HG02798 (cell line): ENCODE results near the gene NUDT13.
"Not testable (repeated sequence)": the region's sequence is repeated elsewhere in the genome, so short reads cannot be mapped to it uniquely, and the experiment has no call there.

Experiments used
- ATAC-seq: cut with Tn5 transposase; IDR thresholded peaks from one replicate; pipeline ENCODE4 v1.9.1; 2021; ENCODE audit warnings: mild to moderate bottlenecking; ENCODE audit not compliant: unreplicated experiment, poor library complexity

NUDT13 gene

DNA sequence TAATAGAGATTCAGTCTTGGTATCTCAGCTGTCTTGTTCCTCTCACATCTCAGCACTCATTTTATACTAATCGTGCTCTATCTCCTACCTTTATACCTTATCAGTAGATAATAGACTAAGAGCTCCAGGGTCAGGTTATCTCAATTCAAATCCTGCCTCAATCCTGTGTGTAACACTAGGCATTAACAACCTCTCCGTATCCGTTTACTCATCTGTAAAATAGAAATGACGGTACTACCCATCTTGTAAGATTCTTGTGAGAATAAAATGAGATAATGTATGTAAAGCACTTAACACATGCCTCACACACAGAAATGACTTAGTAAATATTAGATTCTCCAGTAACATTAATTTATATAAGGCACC is 13.0 kb upstream of the NUDT13 start:
- no peak for ATAC-seq

DNA sequence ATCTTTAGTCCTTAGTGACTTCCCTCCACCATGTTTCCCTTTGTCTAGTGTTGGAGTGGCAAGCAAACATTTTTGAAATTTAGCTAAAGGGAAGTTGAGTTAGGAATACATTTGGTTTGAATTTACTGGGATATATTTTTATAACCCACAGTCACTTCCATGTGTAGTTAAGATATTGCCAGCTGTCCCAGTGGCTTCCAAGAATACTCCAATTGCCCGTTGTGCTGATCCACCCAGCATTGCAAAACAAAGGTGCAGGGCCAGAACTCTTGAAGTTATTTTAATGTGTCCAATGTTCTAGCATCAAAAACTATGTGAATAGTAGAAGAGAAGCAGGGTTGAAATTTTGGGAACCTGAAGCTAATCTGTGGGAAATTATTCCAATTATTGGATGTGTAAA is 11.1 kb upstream of the NUDT13 start:
- no peak for ATAC-seq

DNA sequence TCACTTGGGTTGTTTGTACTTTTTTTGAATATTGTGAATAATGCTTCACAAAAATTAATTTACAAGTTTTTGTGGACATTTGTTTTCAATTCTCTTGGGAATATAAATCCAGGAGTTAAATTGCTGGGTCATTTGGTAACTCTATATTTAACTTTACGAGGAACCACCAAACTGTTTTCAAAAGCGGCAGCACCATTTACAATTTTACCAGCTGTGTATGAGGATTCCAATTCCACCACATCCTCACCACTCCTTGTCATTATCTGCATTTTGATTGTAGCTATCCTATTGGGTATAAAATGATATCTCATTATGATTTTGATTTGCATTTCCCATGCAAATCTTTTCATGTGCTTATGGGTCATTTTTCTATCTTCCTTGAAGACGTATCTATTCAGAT is 4.0 kb upstream of the NUDT13 start:
- no peak for ATAC-seq

DNA sequence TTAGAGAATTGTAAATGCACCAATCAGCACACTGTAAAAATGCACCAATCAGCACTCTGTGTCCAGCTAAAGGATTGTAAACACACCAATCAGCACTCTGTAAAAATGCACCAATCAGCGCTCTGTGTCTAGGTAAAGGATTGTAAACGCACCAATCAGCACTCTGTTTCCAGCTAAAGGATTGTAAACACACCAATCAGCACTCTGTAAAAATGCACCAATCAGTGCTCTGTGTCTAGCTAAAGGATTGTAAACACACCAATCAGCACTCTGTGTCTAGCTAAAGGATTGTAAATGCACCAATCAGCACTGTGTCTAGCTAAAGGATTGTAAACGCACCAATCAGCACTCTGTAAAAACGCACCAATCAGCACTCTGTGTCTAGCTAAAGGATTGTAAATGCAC is 1.0 kb upstream of the NUDT13 start:
- not testable (repeated sequence) for ATAC-seq

DNA sequence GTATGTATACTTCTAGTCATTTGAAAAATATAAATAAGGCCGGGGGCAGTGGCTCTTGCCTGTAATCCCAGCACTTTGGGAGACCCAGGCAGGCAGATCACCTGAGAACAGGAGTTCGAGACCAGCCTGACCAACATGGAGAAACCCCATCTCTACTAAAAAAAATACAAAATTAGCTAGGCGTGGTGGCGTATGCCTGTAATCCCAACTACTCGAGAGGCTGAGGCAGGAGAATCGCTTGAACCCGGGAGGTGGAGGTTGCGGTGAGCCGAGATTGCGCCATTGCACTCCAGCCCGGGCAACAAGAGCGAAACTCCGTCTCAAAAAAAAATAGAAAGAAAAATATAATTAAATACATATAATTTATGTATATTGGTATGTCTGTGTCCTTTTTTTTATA is 1.8 kb downstream of the NUDT13 start:
- ATAC-seq: not testable (repeated sequence)

DNA sequence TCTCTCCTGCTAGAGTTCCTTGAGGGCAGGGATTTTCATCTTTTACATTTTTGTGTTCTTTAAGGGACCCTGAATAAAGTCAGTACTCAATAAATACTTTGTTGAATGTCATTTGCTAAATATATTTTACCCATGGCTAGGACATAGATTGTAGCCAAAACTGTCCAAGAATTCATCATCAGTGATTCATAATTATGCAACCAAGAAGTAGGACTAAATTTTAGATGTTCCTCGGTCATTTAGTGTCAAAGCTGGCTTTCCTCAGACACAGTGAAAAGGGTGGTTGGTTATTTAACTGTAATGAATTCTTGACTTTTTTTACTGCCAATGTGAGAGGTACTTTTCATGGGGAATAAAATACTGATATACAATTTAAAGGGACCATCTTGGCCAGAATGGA is 3.3 kb downstream of the NUDT13 start:
- no peak for ATAC-seq

DNA sequence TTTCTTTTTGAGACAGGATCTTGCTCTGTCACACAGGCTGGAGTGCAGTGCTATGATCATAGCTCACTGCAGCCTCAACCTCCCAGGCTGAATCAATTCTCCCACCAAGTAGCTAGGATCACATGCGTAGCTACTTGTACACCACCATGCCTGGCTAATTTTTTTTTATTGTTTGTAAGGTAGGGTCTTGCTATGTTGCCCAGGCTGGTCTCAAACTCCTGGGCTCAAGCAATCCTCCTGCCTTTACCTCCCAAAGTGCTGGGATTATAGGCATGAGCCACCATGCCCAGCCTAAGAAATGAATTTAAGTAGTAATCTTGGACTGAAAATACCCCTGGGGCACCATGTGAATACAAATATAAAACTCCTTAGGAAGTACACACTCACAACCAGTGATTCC is 5.8 kb downstream of the NUDT13 start:
- ATAC-seq: no peak

DNA sequence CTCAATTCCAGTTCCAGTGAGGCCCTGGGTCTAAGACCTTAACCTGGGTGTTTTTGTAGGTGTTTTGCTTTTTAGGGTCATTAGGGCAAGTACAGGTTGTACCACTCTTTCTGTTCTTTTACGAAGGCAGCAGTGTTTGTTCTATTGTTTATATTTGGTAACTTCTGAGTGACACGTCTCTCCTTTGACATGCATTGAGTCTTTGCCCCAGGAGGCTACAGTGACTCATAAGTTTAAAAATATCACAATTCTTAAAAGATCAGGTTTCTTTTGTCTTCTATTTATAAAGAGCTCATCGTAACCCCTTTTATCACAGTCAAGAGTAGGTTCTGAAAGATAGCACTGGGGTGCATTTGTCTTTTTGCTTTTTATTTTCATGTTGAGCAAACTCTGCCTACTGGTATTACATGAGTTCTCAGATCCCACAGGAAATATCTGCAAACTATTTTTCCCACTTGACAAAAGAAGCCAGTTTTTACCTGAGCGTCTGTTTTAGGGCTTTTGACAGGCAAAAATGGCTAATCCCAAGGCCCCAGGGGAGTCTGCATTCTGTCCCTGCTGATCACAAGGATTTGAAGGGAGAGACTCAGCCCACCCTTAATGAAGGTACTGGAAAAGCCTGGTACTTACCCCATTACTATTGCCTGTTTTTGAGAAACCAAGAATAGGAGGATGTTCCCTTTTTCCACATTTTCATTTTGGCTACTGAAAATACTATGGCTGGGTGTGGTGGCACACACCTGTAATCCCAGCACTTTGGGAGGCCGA is 7.9 kb downstream of the NUDT13 start:
- peak; percentile 85 for ATAC-seq

DNA sequence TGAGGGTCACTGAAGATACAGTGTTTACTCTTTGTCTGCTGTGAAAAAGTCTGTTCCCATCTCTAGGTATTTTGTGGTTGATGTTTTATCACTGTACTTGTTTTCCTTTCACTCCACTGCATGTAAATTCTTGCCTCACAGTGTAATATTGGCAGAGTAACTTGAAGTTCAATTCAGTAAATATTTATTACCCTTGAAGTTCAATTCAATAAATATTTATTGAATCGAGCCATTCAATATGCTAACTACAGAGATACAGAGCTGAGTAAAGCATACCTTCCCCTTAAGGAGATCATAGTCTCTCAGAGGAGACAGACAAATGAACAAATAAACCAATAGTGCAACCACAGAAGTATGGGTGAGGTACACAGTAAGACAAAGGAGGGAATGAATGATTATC is 9.2 kb downstream of the NUDT13 start:
- ATAC-seq: no peak

DNA sequence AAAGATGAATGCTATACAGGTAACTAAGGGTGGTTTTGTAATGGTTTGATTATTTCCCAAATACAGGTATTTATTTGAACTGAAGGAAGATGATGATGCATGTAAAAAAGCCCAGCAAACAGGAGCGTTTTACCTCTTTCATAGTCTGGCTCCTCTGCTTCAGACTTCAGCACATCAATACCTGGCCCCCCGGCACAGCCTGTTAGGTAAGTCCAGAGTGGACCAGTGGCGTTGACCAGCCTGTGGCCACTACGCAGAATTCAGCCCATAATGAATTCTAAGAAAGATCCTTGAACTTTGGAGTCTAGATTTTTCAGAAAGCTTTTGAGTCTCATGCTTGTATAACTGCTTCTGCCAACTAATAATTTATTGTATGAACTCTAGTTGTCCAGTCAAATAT is 9.7 kb downstream of the NUDT13 start:
- ATAC-seq: no peak

DNA sequence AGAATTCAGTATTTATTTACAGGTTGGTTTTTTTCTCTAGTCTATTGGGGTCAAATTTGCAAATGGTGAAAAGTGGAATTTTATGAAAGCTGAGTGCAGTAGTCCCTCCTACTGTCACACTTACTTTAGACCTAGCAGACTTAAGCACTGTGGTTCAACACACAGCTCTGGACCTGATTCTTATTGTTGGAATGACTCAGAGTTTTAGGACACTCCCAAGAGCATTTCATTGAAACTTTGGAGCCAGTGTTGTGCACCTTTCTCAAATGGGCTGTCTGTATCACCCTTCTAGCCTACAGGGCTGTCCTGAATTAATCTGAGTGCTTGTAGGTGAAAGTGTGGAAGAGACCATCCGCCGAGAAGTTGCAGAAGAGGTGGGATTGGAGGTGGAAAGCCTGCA is 16.1 kb downstream of the NUDT13 start:
- ATAC-seq: no peak

DNA sequence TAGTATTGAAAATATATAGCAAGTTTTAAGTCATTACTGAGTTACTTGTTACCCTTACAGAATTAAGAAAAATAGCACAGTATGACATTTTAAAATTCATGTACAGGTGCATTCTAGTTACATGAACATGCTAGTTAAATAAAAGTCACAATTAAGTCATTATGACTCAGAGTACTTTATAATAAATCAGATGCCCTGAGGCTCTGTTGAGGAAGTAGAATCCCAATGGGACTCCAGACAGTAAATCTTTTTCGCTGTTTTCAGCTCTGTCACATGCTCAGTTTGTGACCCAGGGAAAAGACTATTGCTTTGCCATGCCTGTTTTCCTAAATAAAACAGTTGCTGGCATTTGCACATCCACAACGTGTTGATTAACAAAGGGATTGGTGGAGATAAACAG is 21.0 kb downstream of the NUDT13 start:
- ATAC-seq: no peak

DNA sequence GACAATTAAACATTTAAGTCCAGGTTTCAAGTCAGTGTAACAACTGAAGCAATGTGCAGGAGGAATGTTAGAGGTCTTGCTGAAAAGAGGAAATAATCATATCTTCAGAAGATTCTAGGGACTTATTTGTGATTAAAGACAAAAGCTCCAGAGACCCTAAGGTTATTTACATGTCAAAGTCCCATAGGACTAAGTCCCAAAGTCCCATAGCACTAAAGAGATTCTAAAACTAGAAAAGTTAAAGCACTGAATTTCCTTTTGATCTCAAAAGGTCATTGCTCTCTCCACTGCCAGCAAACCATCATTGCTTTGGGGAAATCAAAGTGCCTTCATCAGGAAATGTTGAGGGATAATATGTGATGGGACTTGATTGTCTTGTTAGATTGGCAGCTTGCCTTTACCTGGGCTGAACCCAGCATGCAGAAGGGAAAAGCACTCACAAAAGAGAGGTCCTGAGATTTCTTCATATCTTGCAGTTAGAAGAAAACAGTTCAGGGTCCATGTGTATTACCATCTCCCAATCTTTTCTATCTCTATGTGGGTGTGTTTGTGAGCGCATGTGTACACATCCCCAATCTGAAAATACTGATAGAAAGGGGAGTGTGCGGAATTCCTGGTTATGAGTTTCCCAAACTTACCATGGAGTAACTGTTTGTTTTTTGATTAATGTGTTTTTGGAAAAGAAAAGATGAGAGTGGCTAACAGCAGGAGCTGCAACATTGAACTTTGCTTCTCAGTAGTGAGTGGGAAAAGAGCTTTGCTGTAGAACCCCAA is 21.8 kb downstream of the NUDT13 start:
- no peak for ATAC-seq

DNA sequence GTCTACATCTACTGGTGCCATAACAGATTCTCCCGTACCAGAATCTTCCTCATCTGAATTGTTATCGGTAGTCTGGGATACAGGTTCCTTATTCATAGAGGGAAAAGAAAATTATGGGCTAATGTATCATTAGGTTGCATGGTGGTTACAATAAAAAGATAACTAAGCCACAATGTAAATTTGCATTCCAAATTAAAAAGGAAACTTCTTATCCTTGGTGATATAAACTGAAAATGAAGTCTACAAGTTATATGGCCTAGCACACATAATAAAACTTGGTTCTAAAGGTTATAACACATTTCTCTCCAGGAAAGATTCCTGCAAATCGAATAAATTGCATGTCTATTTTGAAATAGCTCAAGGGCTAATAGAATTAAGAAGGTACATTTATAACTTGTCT is 24.5 kb downstream of the NUDT13 start:
- no peak for ATAC-seq

DNA sequence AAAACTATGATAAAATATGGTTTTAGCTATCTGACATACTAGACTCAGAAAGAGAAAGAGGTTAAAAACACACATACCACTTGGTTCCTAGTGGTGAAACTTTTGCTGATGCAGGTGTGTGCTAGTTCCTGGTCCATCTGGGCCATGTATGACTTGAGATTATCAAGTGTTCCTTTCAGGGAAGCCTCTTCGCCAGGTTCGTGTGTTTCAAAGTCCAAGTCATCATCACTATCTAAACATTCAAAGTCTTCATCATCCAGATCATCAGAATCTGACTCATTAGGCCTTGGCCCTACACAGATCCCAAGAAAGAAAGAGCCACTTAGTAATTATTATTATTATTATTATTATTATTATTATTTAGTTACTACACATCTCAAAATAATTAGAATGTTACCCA is 26.4 kb downstream of the NUDT13 start:
- ATAC-seq: no peak

DNA sequence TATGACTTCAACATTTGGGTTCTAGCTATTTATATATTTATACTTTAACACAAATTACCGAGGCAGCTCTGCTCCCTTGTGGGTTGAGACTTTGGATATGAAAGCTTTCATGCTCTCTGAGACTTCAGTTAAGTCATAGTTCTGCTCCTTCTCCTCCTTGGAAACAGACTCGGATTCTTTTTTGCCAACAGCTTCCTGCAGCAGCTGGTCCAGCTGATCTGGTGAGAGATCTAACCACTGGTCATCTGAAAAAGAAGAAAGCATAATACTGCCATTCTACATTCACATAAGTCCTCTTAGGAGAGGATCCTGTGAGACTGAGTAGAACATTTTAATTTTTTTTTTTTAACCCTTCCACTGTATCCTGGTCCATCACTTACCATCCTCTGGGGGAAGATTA is 29.0 kb downstream of the NUDT13 start:
- ATAC-seq: no peak

DNA sequence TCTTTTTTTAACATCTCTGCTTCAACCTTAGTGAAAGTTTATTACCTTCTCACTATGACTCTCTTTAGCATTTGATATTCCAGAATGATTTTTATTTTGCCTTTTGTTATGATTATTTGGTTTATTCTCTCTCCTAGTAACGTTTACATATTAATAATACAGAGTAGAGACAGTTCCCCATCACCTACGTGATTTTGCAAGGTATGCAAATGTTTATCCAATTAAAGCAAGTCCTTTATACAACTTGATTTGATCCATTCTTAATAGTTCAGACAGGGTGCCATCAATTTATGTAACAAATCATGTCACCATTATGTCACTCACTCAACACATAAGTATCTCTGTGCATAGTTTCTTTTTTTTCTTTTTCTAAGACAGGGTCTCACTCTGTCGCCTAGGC is 31.3 kb downstream of the NUDT13 start:
- no peak for ATAC-seq

DNA sequence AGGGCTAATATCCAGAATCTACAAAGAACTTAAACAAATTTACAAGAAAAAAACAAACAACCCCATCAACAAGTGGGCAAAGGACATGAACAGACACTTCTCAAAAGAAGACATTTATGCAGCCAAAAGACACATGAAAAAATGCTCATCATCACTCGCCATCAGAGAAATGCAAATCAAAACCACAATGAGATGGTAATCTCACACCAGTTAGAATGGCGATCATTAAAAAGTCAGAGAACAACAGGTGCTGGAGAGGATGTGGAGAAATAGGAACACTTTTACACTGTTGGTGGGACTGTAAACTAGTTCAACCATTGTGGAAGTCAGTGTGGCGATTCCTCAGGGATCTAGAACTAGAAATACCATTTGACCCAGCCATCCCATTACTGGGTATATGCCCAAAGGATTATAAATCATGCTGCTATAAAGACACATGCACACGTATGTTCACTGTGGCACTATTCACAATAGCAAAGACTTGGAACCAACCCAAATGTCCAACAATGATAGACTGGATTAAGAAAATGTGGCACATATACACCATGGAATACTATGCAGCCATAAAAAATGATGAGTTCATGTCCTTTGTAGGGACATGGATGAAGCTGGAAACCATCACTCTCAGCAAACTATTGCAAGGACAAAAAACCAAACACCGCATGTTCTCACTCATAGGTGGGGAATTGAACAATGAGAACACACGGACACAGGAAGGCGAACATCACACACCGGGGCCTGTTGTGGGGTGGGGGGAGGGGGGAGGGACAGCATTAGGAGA is 40.6 kb downstream of the NUDT13 start:
- ATAC-seq: not testable (repeated sequence)

DNA sequence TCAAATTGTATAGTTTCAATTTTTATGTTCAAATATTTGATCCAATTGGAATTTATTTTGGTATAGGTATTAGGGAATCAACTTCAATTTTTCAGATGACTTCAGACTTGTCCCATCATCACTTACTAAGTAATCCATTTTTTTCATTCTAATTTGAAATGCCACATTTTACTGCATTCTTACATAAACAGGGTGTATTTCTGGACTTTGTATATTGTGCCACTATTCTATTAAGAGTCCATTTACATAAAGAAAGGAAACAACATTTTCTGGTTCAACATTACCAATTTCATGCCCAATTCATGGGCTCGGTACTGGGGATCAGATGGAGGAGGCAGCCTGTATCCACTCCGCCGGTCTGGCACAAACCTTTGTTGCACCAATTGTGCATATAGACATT is 41.8 kb downstream of the NUDT13 start:
- no peak for ATAC-seq

DNA sequence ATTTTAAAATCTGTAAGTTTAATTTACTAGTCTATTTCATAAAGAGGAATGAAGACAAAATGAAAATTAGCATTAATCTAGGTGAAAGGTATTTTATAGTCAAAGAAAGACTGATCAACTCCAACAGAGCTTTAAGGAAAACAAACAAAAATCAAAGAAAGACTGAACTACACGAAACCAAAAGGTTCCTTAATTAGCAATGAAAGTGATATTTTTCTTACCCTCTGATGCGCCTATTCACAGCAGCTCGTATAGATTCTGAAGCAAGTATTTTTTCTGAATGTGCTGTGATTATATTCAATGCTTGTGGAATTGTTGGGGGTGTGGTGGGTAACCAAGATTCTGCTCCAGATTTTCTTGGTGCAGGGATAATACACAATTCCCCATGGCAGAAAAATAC is 45.8 kb downstream of the NUDT13 start:
- no peak for ATAC-seq

DNA sequence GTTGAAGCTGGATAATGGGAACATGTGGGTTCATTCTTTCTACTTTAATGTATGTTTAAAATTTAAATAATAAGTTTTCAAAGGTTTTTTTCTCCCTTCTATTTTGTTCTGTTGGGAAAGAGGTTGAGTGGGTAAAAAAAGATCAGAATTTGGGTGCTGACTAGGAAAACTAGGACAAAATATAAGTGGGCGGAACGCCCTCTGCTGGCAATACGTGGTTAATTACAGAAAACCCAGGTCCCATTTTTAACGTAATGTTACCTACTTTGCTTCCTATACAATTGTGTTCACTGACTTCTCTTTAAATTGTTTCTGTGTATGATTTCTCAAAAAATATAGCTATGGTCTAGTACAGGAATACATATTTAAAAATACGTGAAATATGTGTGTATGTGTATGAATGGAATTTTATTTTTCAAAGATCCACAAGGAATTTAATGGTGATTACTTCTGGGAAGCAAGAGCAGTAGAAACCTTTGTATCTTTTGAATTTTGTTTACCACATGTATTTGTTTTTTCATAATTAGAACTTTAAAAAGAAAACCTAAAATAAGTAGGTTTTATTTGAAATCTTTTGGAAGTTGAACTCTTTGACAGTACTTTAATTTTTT is 48.9 kb downstream of the NUDT13 start:
- ATAC-seq: no peak
